Stimulated activated CD4-positive, alpha-beta T cell treated with anti-CD3 and anti-CD28 coated beads, Interleukin-12 subunit alpha, Interleukin-12 subunit beta, amount 100 ng/mL, for 48 hours (primary cell): Measurements from ENCODE around the gene C15orf40.
"Not testable (repeated sequence)": the region's sequence is repeated elsewhere in the genome, so short reads cannot be mapped to it uniquely, and the experiment has no call there.

Experiments
- DNase-seq, 3 donors: peaks; one replicate each; pipeline ENCODE4 v3.0.0-alpha.2; 2020; ENCODE audit warnings: low read depth in 2 of 3, low spot score in 1 of 3

The C15orf40 gene

GRCh38 chr15:83011271-83012075, at the start of gene C15orf40:
TSS of gene C15orf40 (minus strand) at chr15:83011639. CDS start at chr15:83011607, 32 bp downstream.
- peak; percentile 64 to 81 (median 66) for DNase-seq

- DNase-seq, result no peak
These were observed 46.4 kb upstream of the C15orf40 start for GRCh38 chr15:83057696-83058376.

DNA sequence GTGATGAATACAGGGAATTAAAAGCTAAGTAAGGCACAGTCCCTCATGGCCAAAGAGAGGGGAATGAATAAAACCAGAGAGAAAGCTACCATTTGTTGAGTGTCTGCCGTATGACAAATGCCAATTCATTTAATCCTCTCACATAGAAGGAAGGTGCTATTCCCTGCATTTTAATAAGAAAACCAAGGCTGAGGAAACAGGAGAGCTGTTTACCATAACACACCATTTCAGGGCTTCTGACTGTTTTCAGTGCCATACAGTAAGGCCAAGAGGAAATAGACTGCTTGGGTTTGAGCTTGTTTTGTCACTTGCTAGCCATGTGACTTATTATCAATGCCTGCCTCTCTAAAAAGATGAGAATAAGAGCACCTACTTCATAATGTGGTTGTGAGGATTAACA, 45.6 kb upstream of the C15orf40 start:
- no peak for DNase-seq

DNA sequence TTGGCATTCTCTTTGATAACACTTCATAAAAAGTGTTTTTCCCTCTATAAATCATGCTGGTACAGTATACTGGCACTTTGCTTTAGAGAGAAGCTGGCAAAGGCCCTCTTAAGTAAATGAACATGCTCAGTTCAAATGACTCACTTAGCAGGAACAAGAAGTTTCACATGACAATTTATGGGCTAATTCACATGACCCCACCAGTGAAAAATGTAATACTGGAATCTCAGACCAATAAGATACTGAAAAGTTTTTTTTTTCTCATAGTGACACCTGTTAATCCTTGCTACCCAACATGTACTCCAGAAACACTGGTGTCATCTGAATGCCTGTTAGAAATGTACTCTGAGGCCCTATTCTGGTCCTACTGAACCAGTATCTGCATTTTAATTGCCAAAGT, 41.7 kb upstream of the C15orf40 start:
- no peak for DNase-seq

- DNase-seq, result no peak
These were observed 35.2 kb upstream of the C15orf40 start for GRCh38 chr15:83046558-83047127.

GRCh38 chr15:83044156-83044555, 32.7 kb upstream of the C15orf40 start:
- DNase-seq, result no peak

DNA sequence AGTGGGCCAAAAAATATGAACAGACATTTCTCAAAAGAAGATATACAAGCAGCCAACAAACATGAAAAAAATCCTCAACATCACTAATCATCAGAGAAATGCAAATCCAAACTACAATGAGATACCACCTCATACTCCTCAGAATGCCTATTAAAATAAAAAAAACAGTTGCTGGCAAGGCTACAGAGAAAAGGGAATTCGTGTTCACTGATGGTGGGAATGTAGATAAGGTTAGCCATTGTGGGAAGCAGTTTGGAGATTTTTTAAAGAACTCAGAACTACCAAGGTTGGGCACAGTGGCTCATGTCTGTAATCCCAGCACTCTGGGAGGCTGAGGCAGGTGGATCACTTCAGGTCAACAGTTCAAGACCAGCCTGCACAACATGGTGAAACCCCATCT, 27.8 kb upstream of the C15orf40 start:
- DNase-seq, result no peak

- no peak for DNase-seq
These were observed 24.8 kb upstream of the C15orf40 start for GRCh38 chr15:83036253-83036652.

GRCh38 chr15:83031234-83031633, 19.8 kb upstream of the C15orf40 start:
- DNase-seq, result not testable (repeated sequence)

GRCh38 chr15:83030021-83030420, 18.6 kb upstream of the C15orf40 start:
- DNase-seq, result no peak

DNA sequence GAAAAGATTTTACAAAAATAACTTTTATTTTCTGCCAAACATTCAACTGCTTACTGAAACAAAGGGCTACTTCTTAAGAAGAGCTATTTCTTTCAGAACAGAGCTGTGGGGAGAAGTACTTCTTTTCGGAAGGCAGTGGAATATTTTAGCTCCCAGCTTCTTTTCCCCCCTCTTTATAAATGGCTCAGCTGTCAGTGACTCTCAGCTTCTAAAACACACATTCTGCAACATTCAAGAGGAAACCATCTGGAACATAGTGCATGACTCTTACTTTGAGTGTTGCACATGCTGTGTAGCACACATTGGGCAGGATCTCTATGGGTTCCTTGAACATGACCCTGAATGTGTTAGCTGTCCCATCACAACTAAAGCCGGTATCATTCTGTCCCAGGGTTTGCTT, 7.0 kb upstream of the C15orf40 start:
- DNase-seq, result no peak

GRCh38 chr15:83016906-83017305, 5.5 kb upstream of the C15orf40 start:
- no peak for DNase-seq

- no peak for DNase-seq
These were observed 3.9 kb upstream of the C15orf40 start for GRCh38 chr15:83015361-83015760.

GRCh38 chr15:83014205-83014653, 2.8 kb upstream of the C15orf40 start:
- no peak for DNase-seq

DNA sequence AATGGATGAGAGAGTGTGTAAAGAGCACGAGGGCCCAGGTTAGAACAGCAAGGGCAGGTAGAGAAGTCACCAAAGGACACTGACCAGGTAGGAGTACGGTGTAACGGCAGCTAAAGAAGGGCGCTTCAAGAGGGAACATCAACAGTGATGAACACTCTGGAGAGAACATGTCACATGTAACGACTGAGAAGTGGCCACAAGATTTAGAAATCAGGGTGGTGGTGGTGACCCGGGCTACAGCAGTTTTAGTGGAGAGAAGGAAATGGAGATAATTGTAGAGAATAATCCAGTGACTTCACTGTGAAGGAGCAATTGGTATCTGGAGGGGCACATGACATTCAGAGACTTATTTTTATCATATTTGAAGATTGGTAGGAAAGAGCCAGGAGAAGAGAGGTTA, 1.2 kb upstream of the C15orf40 start:
- DNase-seq, result no peak

GRCh38 chr15:83012076-83012426, 612 bp upstream of the C15orf40 start:
- no peak for DNase-seq

- peak; percentile 69 to 82 (median 76) for DNase-seq
These were observed 649 bp downstream of the C15orf40 start for GRCh38 chr15:83010709-83011270.

DNA sequence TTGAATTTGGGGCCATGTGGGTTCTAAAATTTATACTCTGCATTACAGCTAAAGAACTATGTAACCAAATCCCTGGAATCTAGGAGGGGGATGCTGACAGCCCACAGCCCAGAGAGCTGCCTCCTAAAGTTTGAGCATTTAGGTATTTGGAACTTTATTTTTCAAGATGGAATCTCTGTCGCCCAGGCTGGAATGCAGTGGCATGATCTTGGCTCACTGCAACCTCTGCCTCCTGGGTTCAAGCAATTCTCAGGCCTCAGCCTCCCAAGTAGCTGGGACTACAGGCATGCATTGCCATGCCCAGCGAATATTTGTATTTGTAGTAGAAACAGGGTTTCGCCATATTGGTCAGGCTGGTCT, 10.8 kb downstream of the C15orf40 start:
- not testable (repeated sequence) for DNase-seq

DNA sequence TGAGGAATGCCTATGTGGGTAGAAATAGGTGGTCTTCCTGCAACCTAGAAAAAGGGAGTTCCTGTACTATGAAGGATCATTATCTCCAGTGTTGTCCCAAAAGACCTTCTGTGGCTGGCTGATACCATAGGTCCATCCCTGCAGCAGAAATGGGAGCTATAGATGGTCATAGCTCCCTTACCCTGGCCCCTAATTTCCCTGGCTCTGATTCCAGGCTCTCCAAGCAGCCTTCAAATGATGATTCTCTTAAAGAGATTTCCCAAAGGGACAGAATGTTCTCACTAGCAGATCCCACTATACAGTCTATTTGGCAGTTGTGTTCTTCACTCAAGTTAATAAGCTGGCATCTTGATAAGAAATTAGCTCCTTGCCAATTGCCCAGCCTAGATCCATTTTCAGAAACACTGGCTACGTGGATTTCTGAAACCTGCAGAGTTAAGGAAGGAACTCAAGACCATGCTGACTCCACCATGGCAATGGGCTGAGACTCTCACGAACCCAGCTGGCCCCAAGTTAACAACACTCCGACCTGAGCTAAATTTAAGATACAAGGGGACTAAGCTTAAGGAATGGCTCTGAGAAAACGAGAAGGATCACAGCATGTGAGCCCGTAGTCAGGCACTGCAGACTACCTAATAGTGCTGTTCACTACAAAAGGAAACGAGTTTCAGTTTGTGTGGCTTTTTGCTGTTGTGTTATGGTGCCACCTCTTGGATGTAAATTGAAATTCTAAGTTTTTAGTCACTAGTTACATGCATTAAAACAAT, 11.4 kb downstream of the C15orf40 start:
- peak in 1 of 3 donors; percentile 32 for DNase-seq

DNA sequence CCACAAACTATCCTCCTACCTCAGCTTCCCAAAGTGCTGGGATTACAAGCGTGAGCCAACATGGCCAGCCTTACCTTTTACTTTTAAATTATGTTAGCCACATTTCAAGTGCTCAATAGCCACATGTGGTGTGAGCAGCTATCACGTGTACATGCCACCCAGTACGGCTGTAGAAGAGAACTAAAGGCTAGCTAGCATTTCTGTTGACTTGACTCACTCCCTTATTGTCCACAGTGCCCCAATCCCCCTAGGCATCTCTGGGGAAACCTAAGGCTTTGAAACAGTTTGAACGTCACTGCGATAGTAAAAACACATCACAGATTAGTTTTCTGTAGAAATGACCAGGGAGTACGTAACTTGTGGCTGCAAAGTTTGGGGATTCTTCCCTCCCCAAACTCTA, 12.0 kb downstream of the C15orf40 start:
- no peak for DNase-seq

DNA sequence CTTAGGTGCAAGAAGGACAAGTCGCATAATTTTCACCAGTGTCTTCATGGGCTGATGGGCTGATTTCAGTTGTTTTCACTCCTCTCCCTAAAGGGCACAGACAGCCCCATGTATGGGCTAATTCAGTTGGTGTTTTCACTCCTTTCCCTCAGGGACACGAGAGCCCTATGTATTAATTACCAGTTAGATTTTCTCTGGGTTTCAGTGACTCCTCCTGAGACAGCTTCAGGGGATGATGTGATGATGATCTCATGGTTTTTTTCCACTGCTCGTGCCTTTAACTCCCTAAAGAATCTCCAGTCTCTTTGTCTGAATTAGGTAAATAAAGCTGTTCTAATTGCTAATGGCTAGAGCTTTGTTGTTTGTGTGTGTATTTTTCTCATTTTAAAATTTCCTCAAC, 15.5 kb downstream of the C15orf40 start:
- DNase-seq, result no peak
